C4-2B (cell line): ENCODE results near the gene PIKFYVE.
"Not testable (repeated sequence)": the region's sequence is repeated elsewhere in the genome, so short reads cannot be mapped to it uniquely, and the experiment has no call there.

ENCODE experiments used
- H3K27ac ChIP-seq: fragments of 450-650 bp; 2 replicates; pipeline ENCODE4 v1.5.1; 2017
- CTCF ChIP-seq: fragments of 450-650 bp; conservative IDR thresholded peaks from 2 replicates; pipeline ENCODE4 v1.5.1; 2017; ENCODE audit warnings: mild to moderate bottlenecking
- ZFX ChIP-seq: fragments of 450-650 bp; IDR thresholded peaks from 2 replicates; pipeline ENCODE4 v1.6.1; 2017

PIKFYVE gene

DNA sequence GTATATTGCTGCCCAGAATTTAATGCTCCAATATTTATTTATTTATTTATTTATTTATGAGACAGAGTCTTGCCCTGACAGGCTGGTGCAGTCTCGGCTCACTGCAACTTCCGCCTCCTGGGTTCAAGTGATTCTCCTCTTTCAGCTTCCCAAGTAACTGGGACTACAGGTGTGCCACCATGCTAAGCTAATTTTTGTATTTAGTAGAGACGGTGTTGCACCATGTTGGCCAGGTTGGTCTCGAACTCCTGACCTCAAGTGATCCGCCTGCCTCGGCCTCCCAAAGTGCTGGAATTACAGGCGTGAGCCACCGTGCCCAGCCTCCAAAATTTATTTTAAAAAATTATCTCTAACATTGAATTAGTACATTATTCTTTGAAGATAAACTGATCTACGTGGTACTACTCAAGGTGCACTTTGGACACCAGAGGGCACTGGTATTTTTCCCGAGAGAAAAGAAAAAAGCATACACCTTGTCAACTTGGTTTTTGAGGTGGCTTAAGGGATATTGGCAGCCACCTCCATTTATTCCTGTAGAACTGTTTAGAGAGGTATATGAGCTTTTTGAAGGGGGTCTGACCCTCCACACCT, 9.8 kb upstream of the PIKFYVE start:
- TF ChIP-seq CTCF (peak; percentile 30), ZFX (no peak)
- peak overlapping the region; percentile 41 for H3K27ac ChIP-seq

GRCh38 chr2:208256849-208257813, 8.9 kb upstream of the PIKFYVE start:
- H3K27ac ChIP-seq, result peak overlapping the region; percentile 41
- 0 out of 2 replicates have a peak, but pooled peaks have one; percentile 4 for TF ChIP-seq CTCF

GRCh38 chr2:208265371-208265800, 669 bp upstream of the PIKFYVE start:
- TF ChIP-seq ZFX, result no peak
- no peak for TF ChIP-seq CTCF
- H3K27ac ChIP-seq, result peak overlapping the region; percentile 77

GRCh38 chr2:208266553-208266893, 468 bp downstream of the PIKFYVE start:
- TF ChIP-seq ZFX (no peak), CTCF (no peak)
- peak overlapping the region; percentile 77 for H3K27ac ChIP-seq

DNA sequence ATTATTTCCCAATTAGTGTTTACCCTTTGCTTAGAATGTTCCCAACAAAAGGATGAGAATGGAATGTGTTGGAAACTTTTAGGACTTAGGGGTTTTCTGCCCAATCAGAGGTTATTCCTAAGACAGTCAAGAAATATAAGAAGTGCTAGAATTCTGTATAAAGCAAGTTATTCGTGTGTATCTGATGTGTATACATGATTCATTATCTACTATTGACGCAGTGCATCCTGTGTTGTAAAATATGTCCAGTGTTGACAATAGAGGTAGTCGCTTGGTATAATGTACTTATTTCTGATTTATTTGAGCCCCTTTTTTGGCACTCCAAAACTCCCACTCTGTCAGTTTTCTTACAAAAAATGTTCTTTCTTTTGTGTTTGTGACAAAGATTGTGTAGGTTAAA, 881 bp downstream of the PIKFYVE start:
- peak overlapping the region; percentile 77; the same call in 1 of the 2 replicates for H3K27ac ChIP-seq
- TF ChIP-seq ZFX (no peak), CTCF (no peak)

- not testable (repeated sequence) for H3K27ac ChIP-seq
Observed at GRCh38 chr2:208267526-208267925, 1.5 kb downstream of the PIKFYVE start.

DNA sequence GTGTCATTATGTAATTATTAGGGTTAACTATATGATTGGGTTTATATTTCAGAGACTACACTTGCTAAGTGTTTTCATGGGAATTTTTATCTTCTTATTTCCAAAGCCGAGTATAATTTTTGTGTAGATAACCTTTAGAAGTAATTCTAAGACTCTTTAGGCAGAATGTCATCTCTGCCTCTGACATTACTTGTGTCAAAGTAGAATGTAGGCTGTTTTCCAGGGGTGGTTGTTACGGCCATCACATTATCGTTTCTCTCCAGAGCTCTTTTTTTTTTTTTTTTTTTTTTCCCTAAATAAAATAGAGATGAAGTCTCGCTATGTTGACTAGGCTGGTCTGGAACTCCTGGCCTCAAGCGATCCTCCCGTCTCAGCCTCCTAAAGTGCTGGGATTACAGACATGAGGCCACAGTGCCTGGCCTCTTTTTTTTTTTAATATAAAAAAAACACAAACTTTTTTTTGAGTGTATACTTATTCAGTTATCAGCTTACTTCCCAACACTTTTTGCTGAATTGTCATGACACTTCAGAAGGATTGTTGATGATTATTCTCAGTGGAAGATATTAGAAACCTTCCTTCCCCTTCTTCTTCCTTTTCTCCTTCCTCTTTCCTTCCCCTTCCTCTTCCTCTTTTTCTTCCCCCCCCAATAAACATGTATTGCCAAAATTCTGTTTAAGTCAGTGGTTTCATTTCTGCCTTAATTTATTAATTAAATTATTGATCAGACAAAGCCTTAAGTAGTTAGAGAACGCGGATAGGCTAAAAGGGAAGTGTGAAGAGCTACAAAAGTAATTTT, 2.3 kb downstream of the PIKFYVE start:
- H3K27ac ChIP-seq, result no peak overlapping the region

More for the DNA sequence above, 2.3 kb downstream of the PIKFYVE start:
- TF ChIP-seq CTCF (no peak), ZFX (no peak)
